ENCODE measurements around the gene MACROD2.

The MACROD2 gene

DNA sequence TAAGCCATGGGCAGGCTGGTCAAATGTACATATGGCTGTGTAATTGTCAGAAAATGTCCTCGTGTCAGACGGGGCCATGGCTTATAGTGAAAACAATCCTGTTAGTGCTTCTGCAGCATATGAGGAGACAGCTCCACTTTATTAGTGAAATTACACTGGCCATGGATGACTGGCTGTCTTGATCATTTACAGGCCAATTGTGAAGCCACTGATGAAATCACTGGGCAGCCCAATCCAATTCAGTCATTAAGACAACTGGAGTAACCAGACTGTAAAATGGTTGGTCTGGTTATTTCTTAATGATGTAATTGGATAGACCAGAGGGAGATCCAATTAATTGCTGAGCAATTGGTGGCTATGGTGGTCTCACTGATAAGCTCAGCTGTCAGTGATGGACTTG lies 1828.4 kb downstream of the MACROD2 start:
- ATAC-seq, result no peak
- no peak for DNase-seq

DNA sequence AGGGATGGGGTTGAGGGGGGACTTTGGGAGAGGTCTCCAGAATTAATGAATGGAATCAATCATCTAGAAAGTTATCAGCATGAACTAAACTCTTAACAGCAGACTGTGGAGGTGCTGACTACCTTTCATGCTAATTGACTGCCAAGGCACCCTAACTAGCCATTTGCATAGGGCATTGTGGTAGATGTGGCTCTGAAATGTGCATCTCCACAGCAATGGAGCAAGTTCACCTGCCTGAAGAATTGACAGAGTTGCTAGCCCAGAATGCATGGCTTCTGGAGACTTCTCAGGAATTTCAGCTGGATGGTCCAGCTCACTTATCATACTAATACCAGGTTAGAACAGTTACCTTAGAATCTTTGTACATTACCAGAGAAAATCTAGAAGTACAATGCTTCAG lies 1832.3 kb downstream of the MACROD2 start:
- ATAC-seq, result no peak
- DNase-seq, result no peak

- DNase-seq (no peak), ATAC-seq (no peak)
Measured at GRCh38 chr20:15831201-15831600, 1835.9 kb downstream of the MACROD2 start.

- ATAC-seq, result no peak
- no peak for DNase-seq
Measured at GRCh38 chr20:15832512-15832911, 1837.2 kb downstream of the MACROD2 start.

GRCh38 chr20:15834857-15835256 lies 1839.5 kb downstream of the MACROD2 start:
- ATAC-seq, result no peak

GRCh38 chr20:15835811-15836210 lies 1840.5 kb downstream of the MACROD2 start:
- no peak for DNase-seq
- ATAC-seq, result no peak

More at GRCh38 chr20:15834857-15835256, 1839.5 kb downstream of the MACROD2 start:
- no peak for DNase-seq

DNA sequence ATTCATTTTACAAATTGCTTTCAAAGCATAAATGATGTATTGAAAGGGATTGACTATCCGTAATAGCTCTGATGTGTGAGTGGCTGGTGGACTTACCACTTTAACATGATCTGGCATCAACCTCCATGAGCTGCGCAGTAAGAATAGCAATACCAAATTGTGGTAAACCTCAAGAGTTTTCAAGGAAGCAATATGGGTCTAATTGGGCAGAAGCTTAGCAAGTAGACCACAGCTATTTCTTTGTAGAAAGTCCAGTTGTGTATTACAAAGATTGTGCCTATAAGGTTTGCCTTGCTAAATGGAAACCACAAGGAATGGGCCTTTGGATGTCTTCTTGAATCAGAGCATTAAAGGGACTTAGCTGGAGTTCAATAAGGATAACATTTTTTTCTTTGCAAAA lies 1841.3 kb downstream of the MACROD2 start:
- ATAC-seq (no peak), DNase-seq (no peak)

- DNase-seq (no peak), ATAC-seq (no peak)
Measured at GRCh38 chr20:15837563-15837962, 1842.2 kb downstream of the MACROD2 start.

DNA sequence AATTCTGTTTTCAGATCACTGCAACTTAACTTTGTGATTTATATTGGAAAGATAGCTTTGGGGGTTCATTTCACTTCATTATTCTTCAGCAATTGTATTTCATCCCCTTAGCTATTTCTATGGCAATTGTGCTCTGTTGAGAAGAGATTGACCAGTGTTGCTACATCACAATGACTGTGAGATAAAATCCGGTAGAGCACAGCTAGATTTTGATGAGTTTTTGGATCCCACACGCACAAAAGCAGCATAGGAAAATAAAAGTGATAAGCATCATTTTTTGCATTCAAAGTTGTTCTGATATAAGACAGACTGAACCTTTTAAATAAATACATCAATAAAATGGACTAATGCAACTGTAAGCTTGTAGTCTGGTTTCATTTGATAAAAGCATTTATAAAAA lies 1843.2 kb downstream of the MACROD2 start:
- ATAC-seq, result no peak

DNA sequence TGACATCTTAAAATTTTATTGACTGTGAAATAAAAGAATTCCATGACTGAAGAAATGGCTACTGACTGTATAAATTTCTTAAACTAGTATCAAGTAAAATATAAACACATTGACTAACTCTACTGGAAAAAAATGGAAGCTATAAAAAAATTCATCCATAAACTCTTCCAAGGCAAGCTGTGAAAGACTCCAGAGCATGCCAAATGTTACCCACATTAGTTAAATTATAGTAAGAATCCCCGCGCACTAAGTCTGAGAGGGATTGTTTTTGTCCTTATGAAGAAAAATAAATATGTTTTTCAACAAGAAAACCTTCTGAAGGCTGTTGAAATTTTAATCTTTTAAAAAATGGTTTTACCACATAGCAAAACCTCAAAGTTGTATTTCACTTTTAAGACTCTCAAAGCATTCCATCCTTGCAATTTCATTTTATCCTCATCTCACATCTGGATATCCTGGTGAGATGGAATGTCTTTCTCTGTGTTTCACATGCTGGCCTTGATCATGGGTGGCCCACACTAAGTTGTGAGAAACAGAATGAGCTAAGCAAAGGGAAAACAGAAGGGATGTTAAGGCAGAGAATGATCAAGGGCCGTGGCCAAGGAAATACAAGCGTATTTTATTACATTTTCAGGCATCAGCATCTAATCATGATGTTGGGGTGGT lies 1845.5 kb downstream of the MACROD2 start:
- no peak for DNase-seq
- ATAC-seq, result no peak

More for the DNA sequence above, 1843.2 kb downstream of the MACROD2 start:
- no peak for DNase-seq

DNA sequence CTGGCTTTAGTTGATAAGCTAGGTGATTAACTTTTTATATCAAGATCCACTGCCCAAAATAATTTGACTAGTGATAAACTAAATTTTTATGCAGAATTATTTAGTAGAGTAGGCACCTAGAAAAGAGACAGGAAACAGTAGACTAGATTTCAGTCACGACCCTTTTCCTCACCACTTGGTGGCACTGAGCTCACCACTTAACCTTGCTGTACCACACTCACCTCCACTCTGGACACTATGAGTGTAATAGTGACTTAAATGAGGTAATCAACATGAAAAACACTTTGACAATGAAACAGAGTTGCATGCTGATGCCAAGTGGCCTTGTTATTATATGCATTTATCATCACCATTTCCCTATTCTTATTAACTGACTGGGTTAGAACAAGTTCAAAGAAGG lies 1847.6 kb downstream of the MACROD2 start:
- no peak for DNase-seq
- ATAC-seq, result no peak

GRCh38 chr20:15843777-15844176 lies 1848.5 kb downstream of the MACROD2 start:
- ATAC-seq, result no peak
- DNase-seq, result no peak

DNA sequence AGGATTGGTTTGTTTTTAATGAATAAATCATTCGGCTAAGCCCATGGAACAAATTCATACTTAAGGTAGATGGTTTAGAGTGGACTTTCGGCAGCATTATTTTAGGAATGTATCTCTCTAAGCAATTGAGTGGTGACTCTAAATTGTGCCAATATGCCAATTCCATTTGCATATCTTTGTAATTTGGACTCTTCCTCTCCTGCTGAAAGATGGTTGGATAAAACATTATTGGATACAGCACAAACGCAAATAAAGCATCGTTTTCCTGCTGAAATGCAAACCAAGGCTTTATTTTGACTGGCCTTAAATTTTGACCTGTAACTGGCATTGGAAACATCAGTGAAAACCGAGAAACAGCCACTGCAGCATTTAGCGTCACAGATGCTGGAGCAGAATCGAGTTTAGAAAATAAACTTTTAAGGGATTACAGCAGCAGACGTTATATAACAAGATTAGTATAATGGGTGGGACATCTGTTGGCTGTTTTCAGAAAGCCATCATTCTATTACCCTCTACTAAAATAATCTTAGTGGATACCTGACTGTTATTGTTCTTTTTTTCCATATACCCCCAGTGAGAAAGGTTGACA lies 1852.0 kb downstream of the MACROD2 start:
- DNase-seq (no peak), ATAC-seq (no peak)

GRCh38 chr20:15848126-15848525 lies 1852.8 kb downstream of the MACROD2 start:
- DNase-seq (no peak), ATAC-seq (no peak)

DNA sequence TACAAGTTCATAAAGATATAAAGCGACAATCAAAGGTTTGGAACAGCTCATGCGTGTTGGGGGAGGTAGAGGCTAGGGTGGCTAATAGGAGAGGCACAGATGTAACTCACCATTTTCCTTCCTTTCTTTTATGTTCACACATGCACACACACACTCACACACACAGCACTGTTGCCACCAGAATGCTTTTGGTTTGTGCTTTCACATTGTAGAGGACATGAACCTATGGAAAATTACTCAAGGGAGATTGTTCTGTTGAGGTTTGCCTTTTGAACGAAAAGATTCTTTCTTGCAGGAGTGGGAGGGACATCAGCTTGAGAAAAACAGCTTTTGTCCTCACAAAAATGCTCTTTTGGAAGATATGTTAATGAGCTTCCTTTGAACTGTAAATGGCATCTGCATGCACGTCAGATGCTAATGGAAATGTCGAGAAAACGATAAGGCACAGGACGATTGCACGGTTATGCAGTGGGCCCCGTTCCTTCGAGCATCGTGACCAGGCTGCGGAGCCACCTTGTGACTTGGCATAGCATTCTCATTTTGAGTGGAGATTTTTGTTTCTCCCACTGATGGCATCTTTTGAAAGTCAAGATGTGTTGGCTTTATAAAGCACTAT lies 1853.8 kb downstream of the MACROD2 start:
- no peak for DNase-seq
- ATAC-seq, result no peak

- no peak for ATAC-seq
- no peak for DNase-seq
Measured at GRCh38 chr20:15851576-15852215, 1856.4 kb downstream of the MACROD2 start.

DNA sequence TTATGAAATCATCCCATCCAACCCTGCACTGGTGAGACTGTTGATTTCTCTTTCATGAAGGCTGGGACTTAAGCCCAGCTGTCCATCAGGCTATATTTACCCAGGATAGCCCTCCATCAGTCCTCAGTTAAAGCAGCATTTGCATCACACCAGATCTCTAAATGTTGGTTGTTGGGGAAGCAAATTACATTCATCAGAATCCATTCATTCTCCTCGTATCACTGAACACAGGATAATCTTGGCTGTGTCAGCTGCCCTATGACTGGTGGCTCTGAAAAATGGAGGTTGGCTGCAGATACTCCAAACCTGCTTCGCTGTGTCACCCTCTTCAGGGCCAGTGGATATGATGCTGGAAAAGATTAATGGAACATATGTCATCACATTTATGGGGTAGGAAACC lies 1859.6 kb downstream of the MACROD2 start:
- ATAC-seq (no peak), DNase-seq (no peak)

GRCh38 chr20:15857173-15857784 lies 1862.0 kb downstream of the MACROD2 start:
- DNase-seq (no peak), ATAC-seq (no peak)

GRCh38 chr20:15859061-15859460 lies 1863.7 kb downstream of the MACROD2 start:
- DNase-seq (no peak), ATAC-seq (no peak)

GRCh38 chr20:15860850-15861249 lies 1865.5 kb downstream of the MACROD2 start:
- no peak for ATAC-seq

GRCh38 chr20:15862178-15862577 lies 1866.9 kb downstream of the MACROD2 start:
- ATAC-seq, result no peak

More at GRCh38 chr20:15860850-15861249, 1865.5 kb downstream of the MACROD2 start:
- DNase-seq, result no peak

DNA sequence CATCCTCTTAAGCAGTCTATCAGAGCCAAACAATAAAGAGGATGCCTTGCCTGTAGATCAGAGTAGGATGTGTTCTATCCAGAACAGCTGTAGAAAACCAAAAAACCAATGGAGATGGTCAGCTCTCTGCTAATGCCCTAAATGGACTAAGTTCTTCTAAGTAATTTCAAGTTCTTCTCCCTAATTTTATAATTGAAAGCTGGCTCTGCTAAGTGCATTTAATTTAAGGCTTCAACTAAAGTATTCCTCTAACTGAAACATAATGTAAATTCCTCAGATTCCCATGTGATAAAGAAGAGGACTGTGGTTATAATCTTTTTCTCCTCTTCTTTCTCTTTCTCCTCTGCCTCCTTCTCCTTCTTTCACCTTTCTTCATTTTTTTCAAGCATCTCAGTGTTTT lies 1868.4 kb downstream of the MACROD2 start:
- ATAC-seq (no peak), DNase-seq (no peak)

More at GRCh38 chr20:15862178-15862577, 1866.9 kb downstream of the MACROD2 start:
- DNase-seq, result no peak

GRCh38 chr20:15865553-15865952 lies 1870.2 kb downstream of the MACROD2 start:
- DNase-seq (no peak), ATAC-seq (no peak)

Measured in stimulated activated naive CD8-positive, alpha-beta T cell treated with anti-CD3 and anti-CD28 coated beads, Interleukin-15, Interleukin-2, amounts not matched to agents 100 U/mL and 50 U/mL, for 24 hours (primary cell).